ENCODE data around the gene MYL6.

The MYL6 gene

DNA sequence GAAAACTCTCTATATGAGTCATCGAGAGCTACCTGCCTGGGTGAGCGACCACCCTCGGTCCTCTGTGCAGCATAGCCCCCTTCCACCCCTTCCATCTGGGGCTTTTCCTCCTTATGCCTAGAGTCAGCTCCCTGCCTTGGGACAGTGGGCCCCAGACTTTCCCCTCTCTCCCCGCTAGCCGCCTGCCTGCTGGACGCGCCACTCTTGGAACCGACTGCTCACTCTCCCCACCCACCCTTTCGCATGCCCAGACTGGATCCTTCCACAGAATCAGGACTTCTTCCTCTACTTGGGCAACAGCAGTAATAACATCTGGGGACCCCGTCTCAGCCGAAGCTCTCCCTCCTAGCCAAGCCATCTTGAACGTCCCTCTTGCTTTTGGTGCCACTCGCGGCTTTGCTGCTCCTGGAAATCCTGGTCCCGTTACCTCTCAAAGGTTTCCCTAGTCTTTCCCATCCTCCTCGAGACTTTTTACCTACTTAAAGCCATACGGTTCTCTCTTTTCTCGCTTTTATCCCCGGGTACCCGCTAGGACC is 29.4 kb upstream of the MYL6 start:
- no peak overlapping the region for H3K9ac ChIP-seq
- H3K36me3 ChIP-seq (ENCODE audit: control insufficient read depth, insufficient read depth, low read length) = no peaks in the 10 kb centered on the region
- H3K79me2 ChIP-seq = no peaks in the 10 kb centered on the region
- H3K4me1 ChIP-seq = peaks cover 17% of the 10 kb centered on the region
- TF ChIP-seq, protein P1, sequence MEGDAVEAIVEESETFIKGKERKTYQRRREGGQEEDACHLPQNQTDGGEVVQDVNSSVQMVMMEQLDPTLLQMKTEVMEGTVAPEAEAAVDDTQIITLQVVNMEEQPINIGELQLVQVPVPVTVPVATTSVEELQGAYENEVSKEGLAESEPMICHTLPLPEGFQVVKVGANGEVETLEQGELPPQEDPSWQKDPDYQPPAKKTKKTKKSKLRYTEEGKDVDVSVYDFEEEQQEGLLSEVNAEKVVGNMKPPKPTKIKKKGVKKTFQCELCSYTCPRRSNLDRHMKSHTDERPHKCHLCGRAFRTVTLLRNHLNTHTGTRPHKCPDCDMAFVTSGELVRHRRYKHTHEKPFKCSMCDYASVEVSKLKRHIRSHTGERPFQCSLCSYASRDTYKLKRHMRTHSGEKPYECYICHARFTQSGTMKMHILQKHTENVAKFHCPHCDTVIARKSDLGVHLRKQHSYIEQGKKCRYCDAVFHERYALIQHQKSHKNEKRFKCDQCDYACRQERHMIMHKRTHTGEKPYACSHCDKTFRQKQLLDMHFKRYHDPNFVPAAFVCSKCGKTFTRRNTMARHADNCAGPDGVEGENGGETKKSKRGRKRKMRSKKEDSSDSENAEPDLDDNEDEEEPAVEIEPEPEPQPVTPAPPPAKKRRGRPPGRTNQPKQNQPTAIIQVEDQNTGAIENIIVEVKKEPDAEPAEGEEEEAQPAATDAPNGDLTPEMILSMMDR (IDR thresholded peaks at IDR 0.05) = no peak
- H2AFZ ChIP-seq = peak overlapping the region; percentile 72
- H3K27me3 ChIP-seq (ENCODE audit: control insufficient read depth, insufficient read depth, low read length) = no peaks in the 10 kb centered on the region
- peak overlapping the region; percentile 82 for H3K4me3 ChIP-seq (ENCODE audit: low read depth, low read length)
- peak overlapping the region; percentile 57 for H3K27ac ChIP-seq
- no peaks in the 10 kb centered on the region for H3K9me3 ChIP-seq (ENCODE audit: control insufficient read depth, low read length)
- H3K4me2 ChIP-seq (ENCODE audit: low read length) = peak overlapping the region; percentile 90

DNA sequence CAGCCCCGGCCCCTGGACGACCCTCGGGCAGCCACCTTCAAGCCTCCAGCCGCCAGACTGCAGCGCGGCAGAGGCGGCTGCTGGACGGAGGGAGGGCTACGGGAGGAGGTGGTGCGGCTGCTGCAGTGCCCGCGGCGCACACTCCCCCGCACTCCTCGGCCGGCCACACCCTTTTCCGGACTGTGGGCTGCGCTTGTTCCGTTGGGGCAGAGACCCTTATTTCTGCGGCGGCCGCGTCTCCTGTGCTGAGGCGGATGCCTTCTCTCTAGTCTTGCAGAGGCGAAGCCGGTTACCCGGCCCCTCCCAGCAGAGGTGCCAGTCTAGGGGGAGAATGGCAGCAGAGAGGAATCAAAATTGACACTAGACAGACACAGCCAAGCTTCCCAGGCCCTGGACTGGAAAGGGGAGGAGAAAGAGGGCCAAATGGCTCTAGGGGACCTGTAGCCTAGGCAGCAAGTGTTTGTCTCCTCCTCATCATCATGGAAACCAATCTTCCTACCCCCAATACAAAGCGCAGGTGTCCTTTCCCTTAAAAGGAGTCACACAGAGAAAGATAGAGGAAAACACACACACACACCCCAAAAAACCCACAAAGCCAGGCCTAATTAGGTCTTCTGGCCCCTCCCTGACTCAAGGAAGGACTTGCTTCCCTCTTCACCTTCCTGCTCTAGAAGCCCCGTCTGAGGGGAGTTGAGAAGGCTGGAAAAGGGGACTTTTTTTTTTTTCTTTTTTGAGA is 28.8 kb upstream of the MYL6 start:
- no peaks in the 10 kb centered on the region for H3K79me2 ChIP-seq
- TF ChIP-seq, protein P1 (IDR thresholded peaks at IDR 0.05) = no peak
- no peaks in the 10 kb centered on the region for H3K36me3 ChIP-seq (ENCODE audit: control insufficient read depth, insufficient read depth, low read length)
- peak overlapping the region; percentile 57 for H3K27ac ChIP-seq
- H3K4me3 ChIP-seq (ENCODE audit: low read depth, low read length) = peak overlapping the region; percentile 82
- peak overlapping the region; percentile 72 for H2AFZ ChIP-seq
- H3K27me3 ChIP-seq (ENCODE audit: control insufficient read depth, insufficient read depth, low read length) = no peaks in the 10 kb centered on the region
- peak overlapping the region; percentile 90 for H3K4me2 ChIP-seq (ENCODE audit: low read length)
- no peaks in the 10 kb centered on the region for H3K9me3 ChIP-seq (ENCODE audit: control insufficient read depth, low read length)
- peaks cover 17% of the 10 kb centered on the region for H3K4me1 ChIP-seq
- H3K9ac ChIP-seq = no peak overlapping the region

DNA sequence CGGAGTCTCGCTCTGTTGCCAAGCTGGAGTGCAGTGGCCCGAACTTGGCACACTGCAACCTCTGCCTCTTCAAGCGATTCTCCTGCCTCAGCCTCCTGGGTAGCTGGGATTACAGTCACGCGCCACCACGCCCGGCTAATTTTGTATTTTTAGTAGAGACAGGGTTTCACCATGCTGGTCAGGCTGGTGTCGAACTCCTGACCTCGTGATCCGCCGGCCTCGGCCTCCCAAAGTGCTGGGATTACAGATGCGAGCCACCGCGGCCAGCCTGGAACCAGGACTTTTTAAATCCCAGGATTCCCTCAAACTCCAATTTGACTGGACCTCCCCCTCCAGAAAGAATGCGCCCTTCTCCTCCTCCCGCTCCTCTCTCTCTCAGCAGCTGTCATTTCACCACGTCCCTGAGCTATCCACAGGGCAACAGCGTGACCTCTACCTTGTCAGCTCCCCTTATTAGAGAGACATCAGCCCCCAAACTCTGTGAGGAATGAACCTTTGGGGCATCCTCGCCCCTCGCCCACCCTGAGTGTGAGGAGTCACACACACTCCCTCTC is 28.1 kb upstream of the MYL6 start:
- Histone ChIP-seq H3K27me3 (ENCODE audit: control insufficient read depth, insufficient read depth, low read length) (no peaks in the 10 kb centered on the region), H3K4me2 (ENCODE audit: low read length) (peak overlapping the region; percentile 90), H3K27ac (peak overlapping the region; percentile 57), H3K9ac (no peak overlapping the region), H3K79me2 (no peaks in the 10 kb centered on the region), H3K9me3 (ENCODE audit: control insufficient read depth, low read length) (no peaks in the 10 kb centered on the region), H2AFZ (peak overlapping the region; percentile 72), H3K36me3 (ENCODE audit: control insufficient read depth, insufficient read depth, low read length) (no peaks in the 10 kb centered on the region), H3K4me1 (peaks cover 17% of the 10 kb centered on the region), H3K4me3 (ENCODE audit: low read depth, low read length) (peak overlapping the region; percentile 82)
- TF ChIP-seq, protein P1 (IDR thresholded peaks at IDR 0.05) = no peak

DNA sequence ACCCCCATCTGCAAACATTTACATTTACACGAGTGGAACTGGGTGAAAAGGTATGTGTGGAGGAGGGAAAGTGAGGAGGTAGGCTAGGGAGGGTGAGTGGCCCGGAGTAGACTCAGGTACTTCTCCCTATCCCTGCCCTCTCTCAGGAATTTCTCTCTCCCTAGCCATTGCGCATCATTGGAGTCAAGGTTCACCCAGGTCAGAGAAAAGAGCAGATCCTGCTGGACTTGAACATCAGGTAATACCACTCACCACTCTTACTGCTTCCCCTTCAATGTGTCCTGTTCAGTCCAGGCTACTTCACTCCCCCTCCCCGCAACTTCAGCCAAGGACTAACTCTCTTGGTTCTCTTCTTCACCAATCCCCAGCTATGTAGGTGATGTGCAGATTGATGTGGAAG is 27.3 kb upstream of the MYL6 start:
- H3K4me2 ChIP-seq (ENCODE audit: low read length) = no peak overlapping the region
- H3K27ac ChIP-seq = no peak overlapping the region
- H3K36me3 ChIP-seq (ENCODE audit: control insufficient read depth, insufficient read depth, low read length) = no peaks in the 10 kb centered on the region
- H3K79me2 ChIP-seq = no peaks in the 10 kb centered on the region
- peaks cover 17% of the 10 kb centered on the region for H3K4me1 ChIP-seq
- no peak overlapping the region for H3K4me3 ChIP-seq (ENCODE audit: low read depth, low read length)
- no peaks in the 10 kb centered on the region for H3K27me3 ChIP-seq (ENCODE audit: control insufficient read depth, insufficient read depth, low read length)
- no peak overlapping the region for H3K9ac ChIP-seq
- H2AFZ ChIP-seq = no peak overlapping the region
- TF ChIP-seq, protein P1 (IDR thresholded peaks at IDR 0.05) = no peak
- no peaks in the 10 kb centered on the region for H3K9me3 ChIP-seq (ENCODE audit: control insufficient read depth, low read length)

All from parathyroid adenoma (tissue), 2 donors.